Nephron (organoid): ENCODE results near the gene MINPP1.

ENCODE experiments used
- H3K27ac Mint-ChIP-seq, 3 experiments: 2 replicates each; pipeline ENCODE4 v1.8.0; 2020; ENCODE audit warnings: mixed read lengths in 3 of 3, mild to moderate bottlenecking in 2 of 3, moderate library complexity in 1 of 3
- H3K27me3 Mint-ChIP-seq: 2 replicates; pipeline ENCODE4 v1.8.0; 2021; ENCODE audit warnings: low read depth, mild to moderate bottlenecking, moderate library complexity, mixed read lengths
- H3K36me3 Mint-ChIP-seq: 2 replicates; pipeline ENCODE4 v1.8.0; 2020; ENCODE audit warnings: low read depth, mixed read lengths
- H3K4me1 Mint-ChIP-seq: 2 replicates; pipeline ENCODE4 v1.8.0; 2020; ENCODE audit warnings: mixed read lengths
- H3K4me3 Mint-ChIP-seq, 3 experiments: 2 replicates each; pipeline ENCODE4 v1.8.0; 2020; ENCODE audit warnings: mild to moderate bottlenecking in 3 of 3, mixed read lengths in 3 of 3, moderate library complexity in 2 of 3
- H3K9me3 Mint-ChIP-seq: 2 replicates; pipeline ENCODE4 v1.8.0; 2020; ENCODE audit warnings: mixed read lengths
- TF ChIP-seq, protein P1 (sequence below), 3 experiments: fragments of 200-600 bp; sonication (generic); IDR thresholded peaks; one replicate each; pipeline ENCODE4 v1.5.0; 2021; ENCODE audit warnings: antibody characterized with exemption in 3 of 3; ENCODE audit not compliant: unreplicated experiment in 3 of 3

The MINPP1 gene

DNA sequence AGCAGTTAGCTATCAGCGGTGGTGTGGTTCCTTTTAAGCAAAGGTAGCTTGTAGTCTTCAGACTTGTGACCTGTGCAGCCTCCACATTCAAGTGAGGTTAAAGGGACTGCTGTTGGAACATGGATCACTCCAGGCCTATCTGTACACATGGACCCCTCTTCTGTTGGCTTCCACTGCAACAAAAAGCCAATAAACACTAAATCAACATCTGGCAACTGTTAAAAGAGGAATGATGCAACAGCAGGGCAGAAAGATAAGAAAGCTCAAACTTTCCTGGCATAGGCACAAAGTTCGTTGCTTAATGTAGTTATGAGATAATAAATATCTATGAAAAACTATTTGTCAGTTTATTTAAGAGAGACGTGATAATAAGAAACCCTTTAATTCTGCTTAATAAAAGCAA is 4.0 kb upstream of the MINPP1 start:
- H3K36me3 Mint-ChIP-seq = no peaks in the 10 kb centered on the region
- peaks cover 15% of the 10 kb centered on the region for H3K4me1 Mint-ChIP-seq
- H3K27me3 Mint-ChIP-seq = no peaks in the 10 kb centered on the region
- H3K27ac Mint-ChIP-seq = peak overlapping the region in 1 of 3 experiments; percentile 41
- no peak overlapping the region for H3K4me3 Mint-ChIP-seq
- TF ChIP-seq, protein P1, sequence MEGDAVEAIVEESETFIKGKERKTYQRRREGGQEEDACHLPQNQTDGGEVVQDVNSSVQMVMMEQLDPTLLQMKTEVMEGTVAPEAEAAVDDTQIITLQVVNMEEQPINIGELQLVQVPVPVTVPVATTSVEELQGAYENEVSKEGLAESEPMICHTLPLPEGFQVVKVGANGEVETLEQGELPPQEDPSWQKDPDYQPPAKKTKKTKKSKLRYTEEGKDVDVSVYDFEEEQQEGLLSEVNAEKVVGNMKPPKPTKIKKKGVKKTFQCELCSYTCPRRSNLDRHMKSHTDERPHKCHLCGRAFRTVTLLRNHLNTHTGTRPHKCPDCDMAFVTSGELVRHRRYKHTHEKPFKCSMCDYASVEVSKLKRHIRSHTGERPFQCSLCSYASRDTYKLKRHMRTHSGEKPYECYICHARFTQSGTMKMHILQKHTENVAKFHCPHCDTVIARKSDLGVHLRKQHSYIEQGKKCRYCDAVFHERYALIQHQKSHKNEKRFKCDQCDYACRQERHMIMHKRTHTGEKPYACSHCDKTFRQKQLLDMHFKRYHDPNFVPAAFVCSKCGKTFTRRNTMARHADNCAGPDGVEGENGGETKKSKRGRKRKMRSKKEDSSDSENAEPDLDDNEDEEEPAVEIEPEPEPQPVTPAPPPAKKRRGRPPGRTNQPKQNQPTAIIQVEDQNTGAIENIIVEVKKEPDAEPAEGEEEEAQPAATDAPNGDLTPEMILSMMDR (IDR thresholded peaks at IDR 0.05; ENCODE audit: unreplicated experiment in 3 of 3) = no peak
- no peaks in the 10 kb centered on the region for H3K9me3 Mint-ChIP-seq

DNA sequence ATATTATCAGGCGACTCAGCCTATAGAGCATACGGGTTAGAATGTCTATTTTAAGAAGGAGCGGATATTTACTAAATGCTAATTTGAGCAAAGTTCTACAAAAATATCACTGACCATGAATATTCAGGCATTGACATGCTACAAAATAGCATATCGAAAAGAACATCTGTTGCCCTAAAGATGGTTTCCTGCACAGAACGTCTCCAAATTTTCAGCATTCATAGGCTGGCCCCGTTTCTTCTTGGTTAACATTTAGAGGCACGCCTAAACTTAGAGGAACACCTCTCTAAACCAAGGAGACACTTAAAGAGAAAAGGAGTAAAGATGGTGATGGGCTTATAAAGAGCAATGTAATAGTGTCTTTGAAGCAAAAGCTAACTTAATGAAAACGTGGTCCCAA is 1.3 kb upstream of the MINPP1 start:
- Mint-ChIP-seq H3K9me3 (no peaks in the 10 kb centered on the region), H3K36me3 (peaks cover under 1% of the 10 kb centered on the region), H3K4me1 (peaks cover 36% of the 10 kb centered on the region), H3K4me3 (peak overlapping the region; percentile 89 to 93 (median 89)), H3K27me3 (no peaks in the 10 kb centered on the region), H3K27ac (peak overlapping the region; percentile 60 to 95 (median 86))
- TF ChIP-seq, protein P1 (IDR thresholded peaks at IDR 0.05; ENCODE audit: unreplicated experiment in 3 of 3) = no peak

DNA sequence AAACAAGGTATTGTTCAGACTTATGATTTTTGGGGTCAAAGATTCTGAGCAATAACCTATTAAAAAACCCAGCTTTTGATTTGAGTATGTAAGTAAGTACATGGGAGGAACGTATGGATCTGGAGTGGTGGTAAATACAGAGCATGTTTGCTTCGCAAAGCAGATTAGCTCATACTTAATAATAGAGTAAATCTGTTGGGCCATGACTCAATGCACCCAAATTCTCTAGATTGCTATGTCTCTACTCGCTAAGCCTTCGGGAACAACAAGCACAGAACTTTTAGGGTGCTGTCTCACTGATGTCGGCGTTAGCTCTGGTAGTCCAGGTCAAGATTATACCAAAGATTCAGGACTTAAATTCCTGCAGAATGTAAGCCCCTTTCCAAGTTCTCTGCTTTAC is 807 bp upstream of the MINPP1 start:
- Mint-ChIP-seq H3K27me3 (no peaks in the 10 kb centered on the region), H3K4me3 (peak overlapping the region; percentile 89 to 93 (median 89)), H3K4me1 (peaks cover 36% of the 10 kb centered on the region), H3K9me3 (no peaks in the 10 kb centered on the region), H3K27ac (peak overlapping the region; percentile 86 to 95 (median 94)), H3K36me3 (peaks cover 6% of the 10 kb centered on the region)
- TF ChIP-seq, protein P1 (IDR thresholded peaks at IDR 0.05; ENCODE audit: unreplicated experiment in 3 of 3) = no peak

DNA sequence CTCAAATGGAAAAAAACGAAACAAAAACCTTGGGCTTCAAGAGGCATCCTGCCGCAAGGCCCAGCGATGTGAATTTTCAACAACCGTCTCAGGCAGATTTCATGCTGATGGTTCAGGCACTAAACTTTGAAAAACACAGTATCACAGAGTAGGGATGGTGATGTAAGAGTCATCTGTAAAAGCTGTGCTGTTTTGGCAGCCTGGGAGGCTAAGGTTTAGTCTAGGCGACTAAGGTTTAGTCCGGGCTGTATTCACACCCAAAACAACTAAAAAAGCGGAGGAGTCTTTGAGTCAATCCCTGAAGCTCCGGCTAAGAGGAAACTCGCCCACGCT is 420 bp upstream of the MINPP1 start:
- H3K9me3 Mint-ChIP-seq = no peaks in the 10 kb centered on the region
- peak overlapping the region; percentile 89 to 93 (median 89) for H3K4me3 Mint-ChIP-seq
- H3K27me3 Mint-ChIP-seq = no peaks in the 10 kb centered on the region
- peaks cover 8% of the 10 kb centered on the region for H3K36me3 Mint-ChIP-seq
- peaks cover 36% of the 10 kb centered on the region for H3K4me1 Mint-ChIP-seq
- TF ChIP-seq, protein P1 (IDR thresholded peaks at IDR 0.05; ENCODE audit: unreplicated experiment in 3 of 3) = no peak
- H3K27ac Mint-ChIP-seq = peak overlapping the region; percentile 86 to 95 (median 94)

DNA sequence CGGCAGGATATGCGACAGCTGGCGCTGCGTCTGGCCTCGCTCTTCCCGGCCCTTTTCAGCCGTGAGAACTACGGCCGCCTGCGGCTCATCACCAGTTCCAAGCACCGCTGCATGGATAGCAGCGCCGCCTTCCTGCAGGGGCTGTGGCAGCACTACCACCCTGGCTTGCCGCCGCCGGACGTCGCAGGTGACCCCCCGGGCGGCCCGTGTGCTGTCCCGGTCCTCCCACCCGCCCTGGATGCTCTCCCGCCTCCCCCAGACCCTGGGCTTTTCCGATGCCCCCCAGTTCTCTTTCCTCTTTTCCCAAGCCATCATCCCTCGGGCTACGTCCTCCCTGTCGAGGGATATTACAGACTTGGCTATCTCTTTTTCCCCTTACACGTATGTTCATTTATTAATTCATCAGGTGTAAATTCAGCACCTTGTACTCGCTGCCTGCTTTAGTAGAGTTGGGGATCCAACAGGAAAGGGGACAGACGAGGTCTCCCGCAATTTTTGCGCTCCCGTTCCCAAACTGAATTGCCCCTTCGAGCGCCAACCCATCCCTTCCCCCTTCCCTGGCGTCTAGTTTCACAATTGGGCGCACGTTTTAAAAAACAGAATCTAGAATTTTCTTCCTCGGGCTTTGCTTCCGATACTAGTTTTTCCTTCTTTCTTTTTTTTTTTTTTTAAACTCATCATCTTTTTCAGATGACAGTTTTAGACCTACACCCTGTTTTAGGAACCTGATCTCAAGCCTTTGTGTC is 846 bp downstream of the MINPP1 start:
- TF ChIP-seq, protein P1 (IDR thresholded peaks at IDR 0.05; ENCODE audit: unreplicated experiment in 3 of 3) = peak; percentile 49 to 60 (median 52)
- Mint-ChIP-seq H3K4me1 (peaks cover 36% of the 10 kb centered on the region), H3K27me3 (no peaks in the 10 kb centered on the region), H3K9me3 (no peaks in the 10 kb centered on the region), H3K36me3 (peaks cover 11% of the 10 kb centered on the region), H3K27ac (peak overlapping the region; percentile 54 to 94 (median 87)), H3K4me3 (peak overlapping the region; percentile 89 to 93 (median 89))

DNA sequence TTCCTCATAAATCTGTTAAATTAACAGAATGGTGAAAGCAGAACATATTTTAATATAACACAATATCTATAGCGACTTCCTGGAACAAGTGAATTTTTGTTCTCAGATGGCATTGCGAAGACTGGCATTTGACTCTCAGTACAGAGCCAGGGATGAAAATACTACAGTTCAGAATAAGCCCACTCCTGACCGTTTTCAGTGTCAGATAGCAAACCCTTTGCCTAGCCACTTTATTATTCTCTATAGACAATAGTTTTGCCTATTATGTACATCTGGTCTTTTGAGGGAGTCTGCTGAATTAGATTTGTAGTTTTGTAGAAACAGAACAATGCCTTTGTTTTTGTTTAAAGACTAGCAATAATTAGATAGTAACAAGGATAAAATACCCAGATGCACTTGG is 2.3 kb downstream of the MINPP1 start:
- TF ChIP-seq, protein P1 (IDR thresholded peaks at IDR 0.05; ENCODE audit: unreplicated experiment in 3 of 3) = no peak
- Mint-ChIP-seq H3K36me3 (peaks cover 20% of the 10 kb centered on the region), H3K9me3 (no peaks in the 10 kb centered on the region), H3K4me3 (peak overlapping the region in 2 of 3 experiments; percentile 89 to 93), H3K27me3 (no peaks in the 10 kb centered on the region), H3K27ac (no peak overlapping the region), H3K4me1 (peaks cover 36% of the 10 kb centered on the region)
